ENCODE data around the gene THSD7A.

THSD7A gene

DNA sequence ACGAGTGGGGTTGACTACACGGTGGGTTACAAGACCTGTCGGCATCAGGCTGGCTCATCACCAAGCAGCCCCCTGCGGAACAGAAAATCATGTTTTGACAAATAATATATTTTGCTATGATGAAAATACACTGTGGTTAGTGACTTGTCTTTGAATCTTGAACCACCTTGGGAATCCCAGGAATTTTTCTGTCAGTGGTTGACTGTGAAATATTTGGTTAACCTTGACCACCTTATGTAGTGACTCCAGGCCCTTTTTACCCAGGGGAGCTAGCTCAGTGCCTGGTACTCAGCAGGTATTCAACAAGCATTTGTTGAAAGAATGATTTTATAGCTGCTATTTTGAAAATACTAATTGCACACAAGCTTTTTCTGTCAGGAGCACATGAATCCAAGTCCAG lies 452.4 kb downstream of the THSD7A start:
- Histone ChIP-seq H3K79me2 (no peaks in the 10 kb centered on the region), H3K9me3 (ENCODE audit: control insufficient read depth, low read length) (no peaks in the 10 kb centered on the region), H3K27me3 (ENCODE audit: control insufficient read depth, insufficient read depth, low read length) (no peaks in the 10 kb centered on the region), H3K4me2 (ENCODE audit: low read length) (no peak overlapping the region), H3K36me3 (ENCODE audit: control insufficient read depth, insufficient read depth, low read length) (no peaks in the 10 kb centered on the region), H3K4me3 (ENCODE audit: low read depth, low read length) (no peak overlapping the region), H3K27ac (no peak overlapping the region), H3K9ac (no peak overlapping the region), H2AFZ (no peak overlapping the region), H3K4me1 (no peaks in the 10 kb centered on the region)
- TF ChIP-seq, protein P1, sequence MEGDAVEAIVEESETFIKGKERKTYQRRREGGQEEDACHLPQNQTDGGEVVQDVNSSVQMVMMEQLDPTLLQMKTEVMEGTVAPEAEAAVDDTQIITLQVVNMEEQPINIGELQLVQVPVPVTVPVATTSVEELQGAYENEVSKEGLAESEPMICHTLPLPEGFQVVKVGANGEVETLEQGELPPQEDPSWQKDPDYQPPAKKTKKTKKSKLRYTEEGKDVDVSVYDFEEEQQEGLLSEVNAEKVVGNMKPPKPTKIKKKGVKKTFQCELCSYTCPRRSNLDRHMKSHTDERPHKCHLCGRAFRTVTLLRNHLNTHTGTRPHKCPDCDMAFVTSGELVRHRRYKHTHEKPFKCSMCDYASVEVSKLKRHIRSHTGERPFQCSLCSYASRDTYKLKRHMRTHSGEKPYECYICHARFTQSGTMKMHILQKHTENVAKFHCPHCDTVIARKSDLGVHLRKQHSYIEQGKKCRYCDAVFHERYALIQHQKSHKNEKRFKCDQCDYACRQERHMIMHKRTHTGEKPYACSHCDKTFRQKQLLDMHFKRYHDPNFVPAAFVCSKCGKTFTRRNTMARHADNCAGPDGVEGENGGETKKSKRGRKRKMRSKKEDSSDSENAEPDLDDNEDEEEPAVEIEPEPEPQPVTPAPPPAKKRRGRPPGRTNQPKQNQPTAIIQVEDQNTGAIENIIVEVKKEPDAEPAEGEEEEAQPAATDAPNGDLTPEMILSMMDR (IDR thresholded peaks at IDR 0.05): no peak

DNA sequence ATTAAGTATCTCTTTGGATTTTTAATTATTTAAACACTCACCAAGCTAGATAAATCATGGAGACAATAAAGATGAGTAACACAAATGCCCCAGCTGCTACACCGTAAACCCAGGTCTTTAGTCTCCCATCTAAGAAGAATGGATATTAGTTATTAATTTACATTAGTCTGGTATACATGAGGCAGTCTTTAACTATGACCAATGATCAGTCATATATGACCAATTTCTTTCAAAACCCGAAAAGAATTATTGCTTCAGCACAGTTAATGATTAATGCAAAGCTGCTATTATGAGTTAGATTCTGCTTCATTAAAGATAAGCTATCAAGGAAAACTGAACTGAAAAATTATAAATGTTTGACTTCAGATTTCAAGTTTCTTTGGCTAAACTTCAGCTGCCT lies 455.5 kb downstream of the THSD7A start:
- Histone ChIP-seq H3K4me2 (ENCODE audit: low read length) (no peak overlapping the region), H3K79me2 (no peaks in the 10 kb centered on the region), H2AFZ (no peak overlapping the region), H3K9ac (no peak overlapping the region), H3K27ac (no peak overlapping the region), H3K4me3 (ENCODE audit: low read depth, low read length) (no peak overlapping the region), H3K9me3 (ENCODE audit: control insufficient read depth, low read length) (no peaks in the 10 kb centered on the region), H3K27me3 (ENCODE audit: control insufficient read depth, insufficient read depth, low read length) (no peaks in the 10 kb centered on the region), H3K36me3 (ENCODE audit: control insufficient read depth, insufficient read depth, low read length) (no peaks in the 10 kb centered on the region), H3K4me1 (no peaks in the 10 kb centered on the region)
- TF ChIP-seq, protein P1 (IDR thresholded peaks at IDR 0.05): no peak

DNA sequence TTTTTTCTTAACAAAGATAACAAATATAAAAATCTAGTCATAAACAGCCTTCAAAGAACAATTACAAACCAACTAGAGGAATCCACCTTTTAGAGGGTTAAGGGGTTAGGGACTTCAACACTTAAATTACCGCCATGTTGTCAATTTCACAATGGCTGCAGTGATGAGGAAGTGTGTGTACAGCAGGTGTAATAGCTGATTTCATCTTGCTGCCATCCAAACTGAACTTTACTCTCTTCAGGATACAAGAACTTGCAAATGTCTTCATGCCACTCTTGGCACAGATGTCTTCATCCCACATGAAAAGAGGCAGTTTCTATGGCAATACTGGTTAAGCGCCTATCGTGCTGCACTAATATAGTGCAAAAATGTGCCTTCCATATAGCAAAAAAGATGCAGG lies 457.4 kb downstream of the THSD7A start:
- Histone ChIP-seq H3K9ac (no peak overlapping the region), H3K4me1 (no peaks in the 10 kb centered on the region), H3K9me3 (ENCODE audit: control insufficient read depth, low read length) (no peaks in the 10 kb centered on the region), H3K4me2 (ENCODE audit: low read length) (no peak overlapping the region), H3K27ac (no peak overlapping the region), H3K79me2 (no peaks in the 10 kb centered on the region), H3K4me3 (ENCODE audit: low read depth, low read length) (no peak overlapping the region), H3K27me3 (ENCODE audit: control insufficient read depth, insufficient read depth, low read length) (no peaks in the 10 kb centered on the region), H2AFZ (no peak overlapping the region), H3K36me3 (ENCODE audit: control insufficient read depth, insufficient read depth, low read length) (no peaks in the 10 kb centered on the region)
- TF ChIP-seq, protein P1 (IDR thresholded peaks at IDR 0.05): no peak

DNA sequence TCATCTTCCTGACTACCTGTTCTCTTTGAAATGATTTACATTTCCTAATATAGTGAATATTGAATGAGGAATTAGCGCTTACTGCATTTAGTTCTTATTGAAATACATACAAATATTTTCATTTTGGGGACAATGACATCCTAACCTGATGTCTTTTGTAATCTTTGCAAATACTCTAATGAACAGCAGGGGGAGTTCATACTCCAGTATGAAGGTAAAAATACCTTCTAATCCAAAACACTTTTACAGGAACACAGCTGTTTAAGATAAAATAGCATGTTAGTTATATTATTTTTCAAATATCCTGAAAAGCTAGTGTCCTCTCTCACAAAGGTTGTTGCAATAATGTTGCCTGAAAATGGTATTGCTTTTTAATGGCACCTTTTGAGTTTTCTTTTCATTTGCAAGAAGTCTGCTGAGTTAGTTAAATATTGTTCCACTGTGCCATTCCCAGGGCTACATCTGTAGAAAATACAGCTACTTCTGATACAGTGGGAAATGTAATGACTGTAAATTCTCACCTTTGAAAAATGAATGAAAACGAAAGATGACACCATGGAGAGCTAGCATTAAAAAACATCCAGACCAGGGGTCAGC lies 458.4 kb downstream of the THSD7A start:
- Histone ChIP-seq H3K4me2 (ENCODE audit: low read length) (no peak overlapping the region), H3K4me3 (ENCODE audit: low read depth, low read length) (no peak overlapping the region)

DNA sequence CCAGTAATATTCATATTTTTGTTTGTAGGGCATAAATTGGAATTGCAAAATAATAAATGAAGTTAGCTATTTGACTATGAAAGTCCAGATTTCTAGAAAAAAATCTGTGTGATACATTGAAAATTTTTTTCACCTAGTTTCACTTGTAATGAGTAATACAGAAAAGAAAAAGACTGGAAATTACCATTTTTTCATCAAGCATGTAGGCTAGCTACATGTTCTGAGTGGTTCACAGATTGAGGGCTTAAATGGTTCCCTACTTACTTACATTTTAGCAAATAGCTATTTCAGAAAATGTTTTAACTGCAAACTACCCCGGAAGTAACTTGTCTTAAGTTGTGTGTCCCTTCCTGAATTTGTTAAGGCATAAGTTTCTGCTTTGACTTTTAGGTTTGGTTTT lies 462.3 kb downstream of the THSD7A start:
- H3K79me2 ChIP-seq: no peaks in the 10 kb centered on the region
- TF ChIP-seq, protein P1 (IDR thresholded peaks at IDR 0.05): no peak
- no peaks in the 10 kb centered on the region for H3K9me3 ChIP-seq (ENCODE audit: control insufficient read depth, low read length)
- no peak overlapping the region for H3K9ac ChIP-seq
- no peak overlapping the region for H2AFZ ChIP-seq
- no peaks in the 10 kb centered on the region for H3K36me3 ChIP-seq (ENCODE audit: control insufficient read depth, insufficient read depth, low read length)
- no peaks in the 10 kb centered on the region for H3K27me3 ChIP-seq (ENCODE audit: control insufficient read depth, insufficient read depth, low read length)
- no peak overlapping the region for H3K4me3 ChIP-seq (ENCODE audit: low read depth, low read length)
- no peaks in the 10 kb centered on the region for H3K4me1 ChIP-seq
- no peak overlapping the region for H3K27ac ChIP-seq
- H3K4me2 ChIP-seq (ENCODE audit: low read length): no peak overlapping the region

More for the DNA sequence above, 458.4 kb downstream of the THSD7A start:
- no peak overlapping the region for H2AFZ ChIP-seq
- no peaks in the 10 kb centered on the region for H3K9me3 ChIP-seq (ENCODE audit: control insufficient read depth, low read length)
- no peak overlapping the region for H3K27ac ChIP-seq
- H3K79me2 ChIP-seq: no peaks in the 10 kb centered on the region
- H3K36me3 ChIP-seq (ENCODE audit: control insufficient read depth, insufficient read depth, low read length): no peaks in the 10 kb centered on the region
- H3K4me1 ChIP-seq: no peaks in the 10 kb centered on the region
- no peaks in the 10 kb centered on the region for H3K27me3 ChIP-seq (ENCODE audit: control insufficient read depth, insufficient read depth, low read length)
- no peak overlapping the region for H3K9ac ChIP-seq
- TF ChIP-seq, protein P1 (IDR thresholded peaks at IDR 0.05): peak; percentile 58

Data from parathyroid adenoma (tissue), 2 donors.